Measurements from ENCODE around the gene SLC37A1.

Gene SLC37A1

DNA sequence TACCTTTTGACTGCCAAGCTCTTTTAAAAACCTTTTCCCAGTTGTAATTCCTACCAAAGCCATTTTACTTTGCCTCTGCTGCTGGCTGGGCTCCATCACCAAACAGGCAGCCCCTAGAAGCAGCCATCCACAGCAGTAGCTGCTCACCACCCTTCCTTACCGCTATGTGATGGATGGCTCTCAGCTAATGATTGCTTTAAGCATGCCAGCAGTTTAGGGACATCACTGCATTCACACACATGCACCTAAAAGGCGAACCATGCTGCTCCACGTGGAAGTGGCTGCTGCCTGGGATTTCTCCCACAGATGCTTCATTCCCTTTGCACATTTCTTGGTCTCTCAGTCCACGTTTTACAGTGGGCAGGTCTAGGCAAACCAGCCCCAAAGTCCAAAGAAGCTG is 93.5 kb downstream of the SLC37A1 start:
- Histone ChIP-seq H3K36me3 (ENCODE audit: control insufficient read depth, insufficient read depth, low read length) (no peaks in the 10 kb centered on the region), H3K4me3 (replicated peaks; ENCODE audit: low read depth, low read length) (no peak overlapping the region), H3K27me3 (replicated peaks; ENCODE audit: control insufficient read depth, insufficient read depth, low read length) (no peaks in the 10 kb centered on the region)
- no peak for DNase-seq (ENCODE audit: extremely low read depth, insufficient read length)
- TF ChIP-seq, protein P1, sequence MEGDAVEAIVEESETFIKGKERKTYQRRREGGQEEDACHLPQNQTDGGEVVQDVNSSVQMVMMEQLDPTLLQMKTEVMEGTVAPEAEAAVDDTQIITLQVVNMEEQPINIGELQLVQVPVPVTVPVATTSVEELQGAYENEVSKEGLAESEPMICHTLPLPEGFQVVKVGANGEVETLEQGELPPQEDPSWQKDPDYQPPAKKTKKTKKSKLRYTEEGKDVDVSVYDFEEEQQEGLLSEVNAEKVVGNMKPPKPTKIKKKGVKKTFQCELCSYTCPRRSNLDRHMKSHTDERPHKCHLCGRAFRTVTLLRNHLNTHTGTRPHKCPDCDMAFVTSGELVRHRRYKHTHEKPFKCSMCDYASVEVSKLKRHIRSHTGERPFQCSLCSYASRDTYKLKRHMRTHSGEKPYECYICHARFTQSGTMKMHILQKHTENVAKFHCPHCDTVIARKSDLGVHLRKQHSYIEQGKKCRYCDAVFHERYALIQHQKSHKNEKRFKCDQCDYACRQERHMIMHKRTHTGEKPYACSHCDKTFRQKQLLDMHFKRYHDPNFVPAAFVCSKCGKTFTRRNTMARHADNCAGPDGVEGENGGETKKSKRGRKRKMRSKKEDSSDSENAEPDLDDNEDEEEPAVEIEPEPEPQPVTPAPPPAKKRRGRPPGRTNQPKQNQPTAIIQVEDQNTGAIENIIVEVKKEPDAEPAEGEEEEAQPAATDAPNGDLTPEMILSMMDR (IDR thresholded peaks at IDR 0.05; ENCODE audit: insufficient read depth, low read length, poor library complexity, severe bottlenecking), result no peak

DNA sequence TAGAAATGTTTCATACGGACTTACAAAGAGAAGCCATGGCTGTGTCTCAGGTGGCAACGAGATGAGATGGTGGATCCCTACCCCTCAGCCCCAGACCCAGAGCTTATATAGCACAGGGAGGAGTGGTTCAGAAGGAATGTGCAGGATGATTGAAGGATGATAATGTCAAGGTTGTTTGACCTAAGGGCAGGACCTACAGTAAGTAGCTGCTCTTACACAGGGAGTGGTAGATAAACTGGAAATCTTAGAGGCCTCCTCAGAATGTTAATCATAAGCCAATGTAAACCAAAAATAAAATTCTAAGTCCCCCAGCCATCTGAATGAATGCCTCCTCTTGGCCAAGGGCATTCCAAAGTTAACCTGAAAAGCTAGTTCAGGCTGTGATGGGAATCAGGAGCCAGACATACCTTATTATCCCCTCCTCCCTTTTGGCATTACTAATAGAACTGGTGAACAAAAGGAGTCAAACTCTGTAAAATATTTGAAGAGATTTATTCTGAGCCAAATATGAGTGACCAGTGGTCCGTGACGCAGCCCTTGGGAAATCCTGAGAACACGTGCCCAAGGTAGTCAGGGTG is 94.0 kb downstream of the SLC37A1 start:
- no peak for DNase-seq (ENCODE audit: extremely low read depth, insufficient read length)
- no peaks in the 10 kb centered on the region for H3K36me3 ChIP-seq (ENCODE audit: control insufficient read depth, insufficient read depth, low read length)
- TF ChIP-seq, protein P1 (IDR thresholded peaks at IDR 0.05; ENCODE audit: insufficient read depth, low read length, poor library complexity, severe bottlenecking), result no peak

DNA sequence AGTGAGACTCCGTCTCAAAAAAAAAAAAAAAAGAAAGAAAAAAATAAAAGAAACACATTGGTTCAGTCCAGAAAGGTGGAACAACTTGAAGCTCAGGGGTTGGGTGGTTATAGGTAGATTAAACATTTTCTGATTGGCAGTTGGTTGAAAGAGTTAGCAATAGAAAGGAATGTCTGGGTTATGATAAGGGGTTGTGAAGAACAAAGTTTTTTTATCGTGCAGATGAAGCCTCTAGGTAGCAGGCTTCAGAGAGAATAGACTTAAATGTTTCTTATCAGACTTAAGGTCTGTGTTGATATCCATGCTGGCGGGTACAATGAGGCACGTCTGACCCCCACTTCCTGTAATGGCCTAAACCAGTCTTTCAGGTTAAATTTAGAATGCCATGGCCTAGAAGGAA is 94.8 kb downstream of the SLC37A1 start:
- H3K4me3 ChIP-seq (replicated peaks; ENCODE audit: low read depth, low read length), result no peak overlapping the region
- no peaks in the 10 kb centered on the region for H3K27me3 ChIP-seq (replicated peaks; ENCODE audit: control insufficient read depth, insufficient read depth, low read length)
- TF ChIP-seq, protein P1 (IDR thresholded peaks at IDR 0.05; ENCODE audit: insufficient read depth, low read length, poor library complexity, severe bottlenecking), result no peak
- no peaks in the 10 kb centered on the region for H3K36me3 ChIP-seq (ENCODE audit: control insufficient read depth, insufficient read depth, low read length)
- no peak for DNase-seq (ENCODE audit: extremely low read depth, insufficient read length)

More for the DNA sequence above, 94.0 kb downstream of the SLC37A1 start:
- Histone ChIP-seq H3K27me3 (replicated peaks; ENCODE audit: control insufficient read depth, insufficient read depth, low read length) (no peaks in the 10 kb centered on the region), H3K4me3 (replicated peaks; ENCODE audit: low read depth, low read length) (no peak overlapping the region)

DNA sequence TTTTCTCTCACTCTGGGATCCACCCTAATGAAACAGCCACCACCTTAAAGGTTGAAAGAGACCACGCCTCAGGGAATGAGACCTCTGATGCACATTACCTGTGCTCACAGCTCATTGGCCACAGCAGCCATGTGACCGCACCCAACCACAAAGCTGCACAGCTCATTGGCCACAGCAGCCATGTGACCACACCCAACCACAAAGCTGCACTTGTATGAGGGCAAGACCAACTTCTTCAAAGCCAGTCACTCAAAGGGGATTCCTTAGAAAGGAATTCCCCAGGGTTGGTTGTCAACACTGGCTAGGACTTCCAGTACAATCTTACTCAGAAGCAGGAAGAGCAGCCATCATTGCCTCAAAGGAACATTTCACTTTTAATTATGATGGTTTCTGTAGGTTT is 96.2 kb downstream of the SLC37A1 start:
- Histone ChIP-seq H3K36me3 (ENCODE audit: control insufficient read depth, insufficient read depth, low read length) (no peaks in the 10 kb centered on the region), H3K4me3 (replicated peaks; ENCODE audit: low read depth, low read length) (no peak overlapping the region), H3K27me3 (replicated peaks; ENCODE audit: control insufficient read depth, insufficient read depth, low read length) (no peaks in the 10 kb centered on the region)
- TF ChIP-seq, protein P1 (IDR thresholded peaks at IDR 0.05; ENCODE audit: insufficient read depth, low read length, poor library complexity, severe bottlenecking), result no peak
- DNase-seq (ENCODE audit: extremely low read depth, insufficient read length), result peak; percentile 71

DNA sequence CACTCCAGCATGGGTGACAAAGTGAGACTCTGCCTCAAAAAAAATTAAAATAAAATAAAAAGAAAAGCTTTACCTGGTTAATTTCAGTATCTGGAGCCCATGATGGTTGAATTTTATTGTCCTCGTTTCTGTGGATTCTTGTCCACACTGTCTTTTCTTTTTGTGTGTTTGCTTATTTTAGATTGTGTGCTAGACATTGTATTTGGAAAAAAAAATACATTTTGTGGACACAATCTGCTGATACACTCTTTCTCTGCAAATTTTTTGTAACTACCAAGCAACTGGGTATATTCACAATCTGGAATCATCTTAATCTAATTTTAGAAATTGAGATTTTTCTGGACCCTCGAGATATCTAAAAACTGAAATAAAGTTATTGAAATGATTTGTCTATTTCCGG is 98.2 kb downstream of the SLC37A1 start:
- no peak for DNase-seq (ENCODE audit: extremely low read depth, insufficient read length)
- TF ChIP-seq, protein P1 (IDR thresholded peaks at IDR 0.05; ENCODE audit: insufficient read depth, low read length, poor library complexity, severe bottlenecking), result no peak
- Histone ChIP-seq H3K36me3 (ENCODE audit: control insufficient read depth, insufficient read depth, low read length) (no peaks in the 10 kb centered on the region), H3K27me3 (replicated peaks; ENCODE audit: control insufficient read depth, insufficient read depth, low read length) (no peaks in the 10 kb centered on the region), H3K4me3 (replicated peaks; ENCODE audit: low read depth, low read length) (no peak overlapping the region)

DNA sequence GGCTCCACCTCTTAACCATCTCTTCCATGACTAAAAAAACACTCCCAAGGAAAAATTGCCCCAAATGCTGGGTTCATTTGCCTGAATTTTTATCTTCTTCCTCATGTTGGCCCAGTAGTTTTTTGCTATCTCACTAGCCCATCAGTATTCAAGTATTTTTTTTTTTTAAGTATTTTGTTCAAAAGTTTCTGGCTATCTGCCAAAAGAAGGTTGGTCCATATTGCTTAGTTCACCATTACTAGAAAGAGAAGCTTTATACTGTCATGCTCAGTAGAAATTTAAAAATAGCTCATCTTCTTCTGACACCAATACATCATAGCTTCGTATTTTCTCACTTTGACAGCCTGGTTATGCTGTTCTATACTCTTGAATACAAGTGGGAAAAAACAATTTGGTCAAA is 98.7 kb downstream of the SLC37A1 start:
- TF ChIP-seq, protein P1 (IDR thresholded peaks at IDR 0.05; ENCODE audit: insufficient read depth, low read length, poor library complexity, severe bottlenecking), result no peak
- no peak for DNase-seq (ENCODE audit: extremely low read depth, insufficient read length)
- Histone ChIP-seq H3K36me3 (ENCODE audit: control insufficient read depth, insufficient read depth, low read length) (no peaks in the 10 kb centered on the region), H3K27me3 (replicated peaks; ENCODE audit: control insufficient read depth, insufficient read depth, low read length) (no peaks in the 10 kb centered on the region), H3K4me3 (replicated peaks; ENCODE audit: low read depth, low read length) (no peak overlapping the region)

Measured in GM06990 (cell line).